Gastroesophageal sphincter (tissue), 4 donors: ENCODE data around the gene KLHL17. TPM values are rescaled to one million over a fixed set of nuclear protein-coding genes. Genes with fewer than 3 reads are reported as not detected.

Experiments
- ATAC-seq: fragments of 150-250 bp; one replicate; pipeline ENCODE4 v1.9.1; 2016; ENCODE audit warnings: mild to moderate bottlenecking, moderate library complexity
- H3K27ac ChIP-seq, 4 donors: fragments of 200-600 bp; sonication (generic) in 3 of 4; 1 replicate in 3 of 4; 2 replicates in 1 of 4; pipeline ENCODE4 v1.5.1; 2016 to 2019
- H3K27me3 ChIP-seq: fragments of 200-600 bp; sonication (generic); one replicate; pipeline ENCODE4 v1.5.1; 2019
- H3K36me3 ChIP-seq, 2 donors: fragments of 200-600 bp; sonication (generic); one replicate each; pipeline ENCODE4 v1.5.1; 2019; ENCODE audit warnings: control low read depth in 1 of 2
- H3K4me1 ChIP-seq, 3 donors: fragments of 200-600 bp; sonication (generic); 1 replicate in 2 of 3; 2 replicates in 1 of 3; pipeline ENCODE4 v1.5.1; 2016 to 2019; ENCODE audit warnings: control low read depth in 2 of 3
- H3K4me3 ChIP-seq, 2 donors: fragments of 200-600 bp; sonication (generic); one replicate each; pipeline ENCODE4 v1.5.1; 2019; ENCODE audit warnings: mild to moderate bottlenecking in 1 of 2, moderate library complexity in 1 of 2
- H3K9me3 ChIP-seq, 3 donors: fragments of 200-600 bp; sonication (generic); one replicate each; pipeline ENCODE4 v1.5.1; 2017 to 2019; ENCODE audit warnings: control low read depth in 2 of 3
- CTCF ChIP-seq, 4 experiments: fragments of 200-600 bp in 2 of 4; fragments of 450-650 bp in 2 of 4; sonication (generic) in 1 of 4; IDR thresholded peaks; one replicate each; pipeline ENCODE4 v1.5.1; 2017 to 2019; ENCODE audit warnings: antibody characterized with exemption in 4 of 4, mild to moderate bottlenecking in 2 of 4, moderate library complexity in 2 of 4
- EP300 ChIP-seq: sonication (generic); formaldehyde crosslinking; IDR thresholded peaks from one replicate; pipeline ENCODE4 v1.6.1; 2017; ENCODE audit warnings: antibody characterized with exemption, mild to moderate bottlenecking
- POLR2A ChIP-seq, 2 donors: fragments of 450-650 bp; IDR thresholded peaks; one replicate each; pipeline ENCODE4 v1.6.1; 2017; ENCODE audit warnings: antibody characterized with exemption in 2 of 2, mild to moderate bottlenecking in 2 of 2, moderate library complexity in 1 of 2
- POLR2AphosphoS5 ChIP-seq: sonication (generic); formaldehyde crosslinking; IDR thresholded peaks from one replicate; pipeline ENCODE4 v1.6.1; 2017; ENCODE audit warnings: antibody characterized with exemption
- WGBS, 2 donors: methylation state at CpG; one replicate each; pipeline ENCODE4 v1.1.5; 2018; ENCODE audit warnings: low coverage in 1 of 2; 5-methylcytosine and 5-hydroxymethylcytosine counted together
- total RNA-seq, 4 donors: library from RNA; depleted of rRNA; stranded (reverse); fragments of >200 nt; gene quantifications; one replicate each; pipeline ENCODE4 v1.1.0, GENCODE V29; 2016

The KLHL17 gene
- total RNA-seq, 4 donors from 2014 or later: 3.6 to 12.0 (median 10.1) TPM

GRCh38 chr1:947958-948357 is 12.4 kb upstream of the KLHL17 start:
- TF ChIP-seq CTCF (IDR thresholded peaks at IDR 0.05) (no peak), POLR2A (IDR thresholded peaks at IDR 0.05) (no peak), EP300 (no peak), POLR2AphosphoS5 (no peak)
- Histone ChIP-seq H3K36me3 (peaks cover 0 to 88% of the 10 kb centered on the region in 2 donors), H3K27me3 (peaks cover 9% of the 10 kb centered on the region), H3K27ac (no peak overlapping the region), H3K4me3 (no peak overlapping the region), H3K9me3 (no peaks in the 10 kb centered on the region), H3K4me1 (peaks cover 0 to 23% (median 12%) of the 10 kb centered on the region in 3 donors)
- WGBS, 2 donors: no CpG with 5 or more reads among the region's 15 CpGs
- ATAC-seq: no peak

- H3K9me3 ChIP-seq: no peaks in the 10 kb centered on the region
- no peak for ATAC-seq
- no peak for TF ChIP-seq CTCF (IDR thresholded peaks at IDR 0.05)
- no peak for TF ChIP-seq POLR2A (IDR thresholded peaks at IDR 0.05)
- no peak for TF ChIP-seq EP300
- H3K36me3 ChIP-seq: peaks cover 0 to 100% of the 10 kb centered on the region in 2 donors
- H3K4me1 ChIP-seq: peaks cover 0 to 2% (median 0%) of the 10 kb centered on the region in 3 donors
- H3K4me3 ChIP-seq: no peak overlapping the region
- WGBS, 2 donors: 80 to 92% methylated on average over 2 to 3 of the region's 9 CpGs
- H3K27ac ChIP-seq: no peak overlapping the region
- no peaks in the 10 kb centered on the region for H3K27me3 ChIP-seq
Observed at GRCh38 chr1:950268-950667, 10.1 kb upstream of the KLHL17 start.

DNA sequence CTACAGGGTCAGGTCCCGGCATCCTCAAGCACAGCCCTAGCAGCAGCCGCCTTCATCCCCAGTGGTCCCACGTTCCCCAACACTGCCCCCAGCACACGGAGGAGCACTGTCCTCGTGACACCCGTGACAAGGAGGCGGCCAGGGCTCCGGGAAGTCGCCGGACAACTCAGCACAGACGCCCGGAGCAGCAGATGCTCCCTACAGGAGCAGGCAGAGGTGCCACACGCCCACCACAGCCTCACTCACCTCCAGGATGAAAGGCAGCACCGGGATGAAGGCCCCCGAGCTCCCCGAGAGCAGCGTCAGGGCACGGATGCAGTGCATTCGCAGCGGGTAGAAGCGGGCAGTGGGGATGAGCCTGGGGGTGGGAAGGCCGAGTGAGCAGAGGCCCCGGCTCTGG is 9.5 kb upstream of the KLHL17 start:
- WGBS, 2 donors: no CpG with 5 or more reads among the region's 23 CpGs
- no peak for ATAC-seq
- H3K9me3 ChIP-seq: no peaks in the 10 kb centered on the region
- H3K4me1 ChIP-seq: no peaks in the 10 kb centered on the region
- TF ChIP-seq POLR2A (IDR thresholded peaks at IDR 0.05): no peak
- no peak overlapping the region for H3K27ac ChIP-seq
- no peaks in the 10 kb centered on the region for H3K27me3 ChIP-seq
- H3K36me3 ChIP-seq: peaks cover 0 to 100% of the 10 kb centered on the region in 2 donors
- H3K4me3 ChIP-seq: no peak overlapping the region

DNA sequence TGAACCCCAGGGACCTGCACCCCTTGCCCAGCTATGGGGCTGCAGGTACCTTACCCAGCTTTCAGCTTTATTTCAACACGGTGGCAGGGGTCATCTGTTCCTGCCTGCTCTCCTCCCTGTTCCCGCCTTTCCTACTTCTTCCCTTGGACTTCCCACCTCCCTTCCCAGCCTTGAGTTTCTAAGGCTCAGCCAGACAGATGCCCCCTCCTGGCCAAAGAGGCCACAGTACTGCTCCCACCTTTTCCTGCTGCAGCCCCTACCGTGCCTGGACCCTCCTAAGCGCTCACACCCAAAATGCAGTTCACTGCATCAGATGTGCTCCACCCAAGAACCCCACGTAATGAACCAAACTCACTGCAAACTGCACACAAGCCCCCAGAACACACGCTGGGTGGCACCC is 9.0 kb upstream of the KLHL17 start:
- WGBS, 2 donors: 20 to 57% methylated on average over 1 to 2 of the region's 6 CpGs
- H3K36me3 ChIP-seq: peaks cover 0 to 100% of the 10 kb centered on the region in 2 donors
- no peak for TF ChIP-seq POLR2AphosphoS5
- TF ChIP-seq EP300: no peak
- TF ChIP-seq CTCF (IDR thresholded peaks at IDR 0.05): no peak
- TF ChIP-seq POLR2A (IDR thresholded peaks at IDR 0.05): no peak
- H3K27me3 ChIP-seq: no peaks in the 10 kb centered on the region
- no peak overlapping the region for H3K27ac ChIP-seq
- H3K4me3 ChIP-seq: no peak overlapping the region
- no peaks in the 10 kb centered on the region for H3K9me3 ChIP-seq
- H3K4me1 ChIP-seq: no peaks in the 10 kb centered on the region
- no peak for ATAC-seq

- peaks cover 0 to 99% of the 10 kb centered on the region in 2 donors for H3K36me3 ChIP-seq
- H3K4me1 ChIP-seq: peaks cover 0 to 5% (median 0%) of the 10 kb centered on the region in 3 donors
- H3K27me3 ChIP-seq: no peaks in the 10 kb centered on the region
- H3K27ac ChIP-seq: no peak overlapping the region
- ATAC-seq: no peak
- WGBS, 2 donors: no CpG with 5 or more reads among the region's 15 CpGs
- H3K9me3 ChIP-seq: no peaks in the 10 kb centered on the region
- TF ChIP-seq POLR2AphosphoS5: no peak
- no peak for TF ChIP-seq CTCF (IDR thresholded peaks at IDR 0.05)
- TF ChIP-seq POLR2A (IDR thresholded peaks at IDR 0.05): no peak
- no peak for TF ChIP-seq EP300
- H3K4me3 ChIP-seq: no peak overlapping the region
Observed at GRCh38 chr1:952201-952600, 8.2 kb upstream of the KLHL17 start.
